Stimulated activated CD4-positive, alpha-beta T cell treated with anti-CD3 and anti-CD28 coated beads, Interleukin-1b, Interleukin-23, amount 100 ng/mL, for 48 hours (primary cell): ENCODE measurements around the gene ZNF438.

Experiments used
- DNase-seq: peaks from one replicate; pipeline ENCODE4 v3.0.0-alpha.2; 2020

ZNF438 gene

GRCh38 chr10:30868611-30869010 is 163.1 kb downstream of the ZNF438 start:
- DNase-seq, result no peak

DNA sequence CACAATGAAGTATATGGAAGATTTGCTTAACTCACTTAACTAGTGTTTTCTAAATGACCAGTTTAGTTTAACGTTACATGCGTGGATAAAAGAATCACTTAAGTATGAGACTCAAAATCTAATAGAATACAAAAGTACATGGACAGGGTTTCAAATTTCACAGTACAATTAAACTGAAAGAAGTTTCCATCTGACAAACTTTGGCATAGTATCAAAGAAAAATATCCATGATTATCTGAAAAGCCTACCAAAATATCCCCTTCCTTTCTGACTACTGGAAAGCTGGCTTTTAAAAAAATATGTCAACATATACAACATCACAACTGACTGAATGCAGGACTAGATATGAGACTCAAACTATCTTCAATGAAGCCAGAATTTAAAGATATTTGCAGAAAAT is 164.8 kb downstream of the ZNF438 start:
- DNase-seq, result no peak

GRCh38 chr10:30865141-30865926 is 166.3 kb downstream of the ZNF438 start:
- DNase-seq, result no peak

GRCh38 chr10:30863516-30864210 is 168.0 kb downstream of the ZNF438 start:
- no peak for DNase-seq

DNA sequence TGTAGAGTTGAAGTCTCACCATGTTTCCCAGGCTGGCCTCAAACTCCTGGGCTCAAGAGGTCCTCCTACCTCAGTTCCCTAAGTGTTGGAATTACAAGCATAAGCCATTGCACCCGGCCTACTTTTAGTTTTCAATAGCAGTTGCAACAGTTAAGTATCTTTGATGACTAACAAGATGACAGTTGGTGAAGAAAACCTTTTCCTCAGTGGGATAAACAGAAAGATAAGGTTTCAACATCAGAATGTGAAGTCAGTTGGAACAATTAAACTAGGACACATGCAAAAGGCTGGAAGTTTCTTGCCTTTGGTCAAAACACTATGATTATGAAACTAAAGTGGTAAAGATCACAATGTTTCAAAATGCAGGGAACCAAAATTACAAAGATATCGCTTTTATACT is 169.2 kb downstream of the ZNF438 start:
- no peak for DNase-seq

- DNase-seq, result no peak
Measured at GRCh38 chr10:30861976-30862375, 169.7 kb downstream of the ZNF438 start.

- DNase-seq, result no peak
Measured at GRCh38 chr10:30861221-30861620, 170.4 kb downstream of the ZNF438 start.

- DNase-seq, result no peak
Measured at GRCh38 chr10:30858499-30858898, 173.2 kb downstream of the ZNF438 start.

DNA sequence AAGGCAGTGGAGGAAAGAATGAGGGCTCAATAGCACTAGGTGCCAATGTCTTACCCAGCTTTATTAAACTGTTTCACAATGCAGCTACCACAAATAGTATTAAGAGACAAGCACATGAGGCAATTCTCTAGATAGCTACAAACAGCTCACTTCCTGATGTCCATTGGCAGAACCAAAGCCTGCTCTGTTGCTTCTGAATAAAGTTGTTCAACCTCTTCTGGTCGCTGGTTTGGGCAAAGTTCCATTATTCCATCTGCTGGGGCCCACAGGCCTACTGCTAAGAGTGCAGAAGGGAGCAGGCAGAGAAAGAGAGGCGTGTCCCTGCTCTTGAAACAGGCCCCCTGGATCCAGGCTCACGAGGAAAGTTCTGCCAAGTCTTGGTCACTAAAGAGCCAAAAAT is 173.9 kb downstream of the ZNF438 start:
- no peak for DNase-seq

GRCh38 chr10:30855131-30855530 is 176.5 kb downstream of the ZNF438 start:
- no peak for DNase-seq

DNA sequence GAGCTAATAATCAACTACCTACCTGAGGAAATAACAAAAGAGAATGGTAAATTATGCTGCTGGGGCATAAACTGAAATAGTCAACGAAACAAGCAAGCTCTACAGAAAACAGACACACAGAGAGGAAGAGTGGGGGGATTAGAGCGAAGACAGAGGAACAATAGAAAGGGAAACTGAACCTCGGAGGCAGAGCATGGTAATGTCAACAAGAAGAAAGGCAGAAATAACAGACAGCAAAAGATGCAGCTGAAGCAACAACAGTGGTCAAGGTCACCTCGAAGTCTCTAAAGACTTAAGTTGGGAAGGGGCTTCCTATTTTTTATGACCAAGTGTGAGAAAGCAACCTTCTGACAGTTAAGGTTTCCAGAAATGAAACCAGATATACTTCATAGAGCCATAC is 177.0 kb downstream of the ZNF438 start:
- no peak for DNase-seq

DNA sequence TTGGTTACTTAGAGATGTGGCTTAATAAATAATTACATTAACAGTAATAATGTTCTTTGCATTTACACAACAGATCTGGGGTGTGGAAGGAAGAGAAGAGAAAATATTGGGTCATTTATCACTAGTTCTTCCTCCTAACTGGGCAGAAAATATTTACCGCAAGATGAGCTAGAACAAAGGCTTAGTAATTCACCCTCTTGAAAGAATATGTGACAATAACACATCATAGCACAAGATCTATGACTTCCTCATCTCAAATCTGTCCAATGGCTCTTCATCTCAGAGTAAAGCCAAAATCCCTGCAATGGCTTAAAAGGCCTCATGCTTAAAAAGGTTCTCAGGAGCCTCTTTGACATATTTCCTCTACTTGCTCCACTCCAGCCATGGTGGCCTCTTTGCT is 178.6 kb downstream of the ZNF438 start:
- no peak for DNase-seq

GRCh38 chr10:30850776-30851175 is 180.9 kb downstream of the ZNF438 start:
- DNase-seq, result no peak

DNA sequence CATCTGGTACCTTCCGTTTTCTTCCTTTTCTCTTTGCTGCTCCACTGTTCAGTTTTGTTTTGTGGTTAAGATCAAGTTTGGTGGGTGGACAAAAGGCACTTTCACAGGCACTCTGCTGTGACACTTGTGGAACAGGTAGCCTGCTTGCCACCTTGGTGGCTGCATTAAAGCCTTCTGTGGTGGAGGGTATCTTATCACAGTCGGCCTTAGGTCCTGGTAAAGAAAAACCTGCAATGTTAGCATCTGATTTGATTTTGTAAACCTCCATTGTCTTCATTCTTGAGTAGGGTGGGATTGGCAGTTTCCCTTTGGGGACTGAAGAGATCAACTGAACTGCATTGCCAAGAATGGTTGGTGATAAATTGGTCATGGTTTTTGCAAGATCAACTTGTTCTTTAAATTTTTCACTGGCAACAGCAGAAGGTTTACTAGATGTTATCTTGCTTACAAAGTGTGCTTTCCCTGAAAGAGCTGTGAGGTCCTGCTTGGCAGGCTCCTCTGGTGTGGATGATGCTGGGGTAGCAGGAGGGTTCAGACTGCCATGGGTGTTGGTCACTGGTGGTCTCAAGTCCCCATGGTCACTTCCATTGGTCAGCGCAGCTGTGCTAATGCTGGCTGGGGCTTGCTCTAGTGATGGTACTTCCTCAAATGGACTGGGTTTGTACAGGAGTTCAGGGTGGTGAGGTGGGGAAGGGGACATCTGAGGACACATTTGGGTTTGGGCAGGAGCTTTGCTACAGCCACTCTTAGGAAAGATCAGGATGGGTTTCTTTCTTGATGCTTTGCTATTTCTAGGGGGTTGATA is 182.2 kb downstream of the ZNF438 start:
- DNase-seq, result no peak

- no peak for DNase-seq
Measured at GRCh38 chr10:30848396-30849032, 183.2 kb downstream of the ZNF438 start.

- DNase-seq, result no peak
Measured at GRCh38 chr10:30847642-30848041, 184.0 kb downstream of the ZNF438 start.

- DNase-seq, result no peak
Measured at GRCh38 chr10:30847199-30847598, 184.5 kb downstream of the ZNF438 start.

- DNase-seq, result no peak
Measured at GRCh38 chr10:30846710-30847109, 185.0 kb downstream of the ZNF438 start.

GRCh38 chr10:30842894-30843293 is 188.8 kb downstream of the ZNF438 start:
- no peak for DNase-seq

GRCh38 chr10:30842185-30842584 is 189.5 kb downstream of the ZNF438 start:
- no peak for DNase-seq

- no peak for DNase-seq
Measured at GRCh38 chr10:30840395-30841050, 191.1 kb downstream of the ZNF438 start.

DNA sequence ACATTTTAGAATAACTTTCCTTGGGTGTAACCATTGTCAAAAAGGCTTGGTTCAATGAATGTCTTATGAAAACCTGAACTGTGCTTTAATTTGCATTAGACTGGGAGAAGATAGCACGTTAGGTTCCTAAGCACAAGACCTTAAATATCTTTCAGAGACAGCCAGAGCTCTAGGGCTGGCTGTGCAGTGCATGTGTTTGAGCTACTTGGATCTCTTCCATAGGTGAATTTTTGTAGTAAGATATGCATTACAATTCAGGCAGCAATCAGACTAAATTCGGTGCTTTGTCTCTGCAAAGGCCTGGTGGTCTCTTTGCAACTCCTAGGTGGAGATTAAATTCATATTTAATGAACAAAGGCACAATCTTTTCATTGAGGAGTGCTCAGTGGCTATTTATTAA is 192.0 kb downstream of the ZNF438 start:
- no peak for DNase-seq

GRCh38 chr10:30836406-30836805 is 195.3 kb downstream of the ZNF438 start:
- DNase-seq, result no peak
